ENCODE results near the gene SLC24A3. TPM values are rescaled to one million over a fixed set of nuclear protein-coding genes. Genes with fewer than 3 reads are reported as not detected.

SLC24A3 gene
- polyA plus RNA-seq, 1 donor: 4.0 TPM

DNA sequence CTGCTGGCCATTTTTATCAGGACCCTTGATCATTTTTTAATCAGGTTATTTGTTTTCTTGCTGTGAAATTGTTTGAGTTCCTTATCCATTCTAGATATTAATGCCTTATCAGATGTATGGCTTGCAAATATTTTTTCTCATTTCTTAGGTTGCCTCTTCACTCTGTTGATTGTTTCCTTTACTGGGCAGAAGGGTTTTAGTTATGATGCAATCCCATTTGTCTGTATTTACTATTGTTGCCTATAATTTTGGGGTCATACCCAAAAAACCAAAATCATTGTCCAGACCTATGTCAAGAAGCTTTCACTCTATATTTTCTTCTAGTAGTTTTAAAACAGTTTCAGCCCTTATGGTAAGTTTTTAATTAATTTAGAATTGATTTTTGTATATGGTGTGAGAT, 172.5 kb downstream of the SLC24A3 start:
- DNase-seq: no peak

DNA sequence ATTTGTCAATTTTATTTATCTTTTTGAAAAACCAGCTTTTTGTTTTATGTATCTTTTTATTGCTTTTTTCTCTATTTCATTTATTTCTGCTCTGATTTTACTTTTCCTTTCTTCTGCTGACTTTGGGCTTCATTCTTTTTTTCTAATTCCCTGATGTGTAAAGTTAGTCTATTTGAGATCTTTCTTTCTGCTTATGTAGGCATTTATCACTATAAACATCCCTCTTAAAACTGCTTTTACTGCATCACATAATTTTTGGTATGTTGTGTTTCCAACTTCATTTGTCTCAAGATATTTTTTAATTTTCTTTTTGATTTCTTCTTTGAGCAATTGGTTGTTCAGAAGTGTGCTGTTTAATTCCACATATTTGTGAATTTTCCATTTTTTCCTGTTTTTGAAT, 174.8 kb downstream of the SLC24A3 start:
- no peak for DNase-seq

DNA sequence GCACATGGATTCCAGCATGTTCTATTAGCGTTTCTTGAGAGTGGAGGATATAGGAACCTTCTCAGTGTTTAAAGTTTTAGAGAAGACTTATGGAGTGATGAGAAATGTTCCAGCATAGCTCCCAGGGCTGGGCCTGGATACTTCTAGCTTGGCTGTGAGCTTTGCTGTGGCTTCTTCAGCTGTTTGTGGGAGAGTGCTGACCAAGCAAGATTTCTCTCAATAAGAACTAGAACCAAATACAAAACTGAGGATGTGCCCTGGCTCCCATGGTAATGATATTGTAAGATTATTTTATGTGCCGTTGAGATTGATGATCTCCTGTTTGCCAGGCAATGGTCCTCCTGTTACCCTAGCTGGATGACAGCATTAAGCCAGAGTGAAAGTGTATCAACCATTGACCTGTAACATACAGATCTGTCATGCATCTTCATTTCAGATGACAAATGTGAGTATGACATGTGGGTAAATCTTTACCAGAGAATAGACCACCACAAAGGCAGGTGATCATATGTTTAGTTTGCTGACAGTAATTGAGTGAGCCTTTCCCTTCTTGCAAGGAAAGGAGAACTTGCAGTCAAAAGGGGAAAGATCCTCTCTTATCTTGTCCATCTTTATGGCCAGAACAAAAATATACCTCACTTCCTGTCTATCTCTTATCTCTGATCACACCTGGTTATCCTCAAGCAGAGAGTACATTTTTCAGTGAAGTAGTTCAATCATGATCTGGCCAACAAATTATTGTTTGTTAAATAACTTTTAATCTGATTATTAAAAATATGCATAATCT, 180.1 kb downstream of the SLC24A3 start:
- DNase-seq: no peak

DNA sequence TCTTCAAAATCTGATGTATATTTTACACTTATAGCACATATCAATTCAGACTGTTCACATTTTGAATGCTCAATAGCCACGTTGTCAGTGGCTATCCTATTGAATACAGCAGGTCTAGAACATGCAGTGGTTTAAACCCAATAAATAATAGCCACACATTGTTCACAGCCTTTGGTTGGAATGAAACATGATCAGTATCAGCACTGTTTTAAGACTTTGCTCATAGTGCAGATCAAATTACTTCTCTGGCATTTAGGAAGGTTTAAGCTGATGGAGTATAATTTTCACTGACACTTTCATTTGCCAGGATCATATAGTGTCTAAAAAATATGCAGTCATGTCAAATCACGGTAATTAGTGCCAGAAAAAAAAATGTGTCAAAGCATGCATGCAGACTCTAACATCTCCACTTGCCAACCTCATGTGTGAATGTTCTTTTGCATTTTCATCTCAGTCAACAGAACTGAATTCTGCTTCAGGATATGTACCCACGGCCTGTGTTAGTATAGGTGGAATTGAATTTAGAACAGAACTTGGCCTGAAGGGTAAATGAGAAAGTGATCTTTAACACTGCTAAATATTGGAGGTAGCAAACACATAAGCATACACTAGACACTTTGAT, 184.1 kb downstream of the SLC24A3 start:
- DNase-seq: no peak

DNA sequence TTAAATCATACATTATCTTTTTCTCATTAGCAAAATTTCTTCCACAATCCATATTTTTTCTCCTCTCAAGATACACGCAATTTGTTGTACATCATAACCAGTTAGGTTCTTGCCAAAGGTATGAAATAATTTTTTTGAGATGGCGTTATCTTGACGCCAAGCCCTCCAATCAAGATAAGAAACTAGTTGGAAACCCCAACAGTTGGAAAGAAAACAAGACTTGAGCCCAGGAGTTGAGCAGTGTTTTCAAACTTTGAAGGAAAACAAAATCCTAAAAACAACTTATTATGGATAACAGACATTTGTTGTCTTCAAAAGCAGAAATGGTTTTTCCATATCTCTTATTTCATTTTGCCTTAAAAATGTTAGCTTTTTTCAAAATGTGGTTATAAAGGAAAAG, 184.8 kb downstream of the SLC24A3 start:
- DNase-seq: no peak

DNA sequence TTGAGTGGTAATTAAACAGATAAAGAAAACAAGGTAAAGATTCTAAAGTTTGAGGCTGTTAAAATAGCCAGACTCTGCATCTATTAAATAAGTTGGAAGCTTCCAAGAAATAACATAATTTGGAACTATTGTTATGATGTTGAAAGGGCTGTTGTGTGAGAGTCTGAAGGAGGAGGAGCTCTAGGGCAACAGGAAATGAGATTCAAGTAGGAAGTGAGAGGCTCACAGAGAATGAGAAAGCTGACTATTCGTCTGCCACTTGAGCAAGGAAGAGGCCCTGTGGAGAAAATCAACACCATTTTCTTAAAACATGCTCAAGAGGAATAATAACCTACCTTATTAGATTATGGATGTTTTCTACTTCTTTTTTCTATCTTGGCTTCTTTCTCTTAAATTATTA, 185.2 kb downstream of the SLC24A3 start:
- no peak for DNase-seq

DNA sequence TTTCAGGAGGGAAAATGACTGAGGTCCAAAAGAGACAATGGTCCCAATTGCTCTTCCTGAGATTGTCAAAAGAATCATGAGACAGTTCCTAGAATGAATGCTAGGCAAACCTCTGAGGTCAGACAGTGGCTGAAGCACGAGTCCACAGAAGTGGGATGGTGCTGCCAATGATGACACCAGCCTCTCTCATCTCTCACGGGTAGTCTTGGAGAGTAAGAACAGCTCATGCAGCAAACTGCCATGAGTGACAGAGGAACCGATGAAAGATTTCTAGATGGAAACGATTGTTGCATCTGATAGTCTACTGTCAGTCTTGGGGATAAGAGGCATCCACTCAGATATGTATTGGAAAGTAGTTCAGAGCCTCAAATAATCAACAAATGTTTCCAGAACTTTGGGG, 188.7 kb downstream of the SLC24A3 start:
- no peak for DNase-seq

DNA sequence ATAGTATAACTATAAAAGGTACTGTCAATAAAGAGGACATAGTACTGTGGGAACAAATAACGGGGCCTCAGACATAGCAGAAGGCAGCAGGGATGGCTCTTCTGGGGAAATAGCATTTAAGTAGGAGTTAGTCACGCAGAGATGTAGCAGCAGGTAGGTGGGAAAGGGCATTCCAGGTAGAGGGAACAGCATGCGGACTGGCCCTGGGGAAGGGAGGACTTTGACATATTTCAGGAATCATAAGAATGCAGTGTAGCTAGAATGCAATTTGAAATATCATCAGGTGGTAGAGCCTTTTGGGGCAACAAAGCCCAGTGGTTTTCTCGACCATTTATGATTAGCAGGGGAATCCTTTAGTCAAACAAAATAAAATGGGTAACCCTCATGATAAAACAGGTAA, 191.1 kb downstream of the SLC24A3 start:
- DNase-seq: no peak

DNA sequence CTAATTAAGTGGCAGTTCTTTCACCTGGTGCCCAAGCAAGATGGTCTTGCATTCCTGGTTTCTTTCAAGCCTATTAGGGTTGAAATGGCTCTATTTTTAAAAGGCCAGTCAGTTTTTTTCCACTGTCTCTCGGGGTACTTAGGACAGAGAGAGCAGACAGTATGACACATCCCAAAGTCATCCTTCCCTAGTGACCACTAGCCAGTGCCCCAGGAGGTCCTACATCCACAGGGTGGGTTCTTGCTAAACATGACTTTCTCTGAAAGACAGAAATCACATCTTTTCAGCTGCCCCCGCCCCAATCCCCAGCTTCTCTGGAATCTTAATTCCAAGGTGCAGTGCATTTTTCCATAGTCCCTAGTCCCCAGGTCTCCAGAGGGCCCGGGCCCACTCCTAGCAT, 192.4 kb downstream of the SLC24A3 start:
- no peak for DNase-seq

DNA sequence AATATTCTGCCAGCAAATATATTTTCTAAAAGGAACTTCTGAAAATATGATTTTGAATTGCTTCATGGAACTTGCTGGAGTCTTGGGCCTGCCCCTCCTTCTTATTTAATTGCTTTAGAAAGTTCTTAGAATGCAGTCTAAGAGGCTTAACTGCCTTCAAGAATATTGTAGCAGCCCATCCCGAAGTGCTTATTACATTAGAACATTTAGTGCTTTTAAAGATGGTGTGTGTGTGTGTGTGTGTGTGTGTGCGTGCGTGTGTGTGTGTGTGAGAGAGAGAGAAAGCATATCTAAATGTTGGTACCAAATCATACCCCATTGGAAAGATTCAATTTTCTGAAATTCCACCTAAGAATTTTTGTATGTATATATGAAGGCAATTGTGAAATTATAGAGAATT, 193.5 kb downstream of the SLC24A3 start:
- DNase-seq: no peak

DNA sequence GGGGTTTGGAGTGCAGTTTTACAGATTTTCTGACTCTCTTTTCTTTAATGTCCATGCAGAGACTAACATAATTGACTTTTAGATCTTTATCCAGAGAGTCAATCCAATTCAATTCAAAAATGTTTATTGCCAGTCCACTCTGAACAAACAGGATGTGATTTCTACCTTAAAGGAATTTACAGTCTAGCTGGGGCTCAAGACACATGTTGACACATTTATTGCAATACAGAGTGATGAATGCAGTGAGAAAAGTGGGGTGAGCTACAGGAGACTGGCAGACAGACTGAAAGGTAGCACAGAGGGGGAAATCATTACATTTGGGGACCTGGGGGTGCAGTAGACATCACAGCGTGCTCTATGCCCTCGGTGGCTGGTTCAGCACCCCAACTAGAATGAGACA, 193.9 kb downstream of the SLC24A3 start:
- no peak for DNase-seq

DNA sequence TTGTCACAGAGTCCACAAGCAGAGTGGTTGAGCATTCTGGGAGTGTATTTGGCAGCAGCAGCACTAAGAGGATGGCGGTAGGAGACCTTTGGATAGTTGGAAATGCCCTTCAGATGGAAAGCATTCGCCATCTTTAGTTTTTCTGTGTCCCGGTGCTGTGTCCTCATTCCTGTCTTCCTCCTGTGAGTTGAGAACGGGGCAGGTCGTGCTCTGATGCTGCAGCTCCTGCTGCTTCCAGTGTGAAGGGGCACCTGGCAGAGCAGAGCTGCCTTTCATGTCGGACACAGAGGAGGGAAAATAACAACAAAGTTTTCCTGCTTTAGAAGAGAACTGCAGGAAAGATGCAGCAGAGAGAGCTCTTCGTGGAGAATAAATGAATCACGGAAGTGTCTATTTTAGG, 194.8 kb downstream of the SLC24A3 start:
- no peak for DNase-seq

DNA sequence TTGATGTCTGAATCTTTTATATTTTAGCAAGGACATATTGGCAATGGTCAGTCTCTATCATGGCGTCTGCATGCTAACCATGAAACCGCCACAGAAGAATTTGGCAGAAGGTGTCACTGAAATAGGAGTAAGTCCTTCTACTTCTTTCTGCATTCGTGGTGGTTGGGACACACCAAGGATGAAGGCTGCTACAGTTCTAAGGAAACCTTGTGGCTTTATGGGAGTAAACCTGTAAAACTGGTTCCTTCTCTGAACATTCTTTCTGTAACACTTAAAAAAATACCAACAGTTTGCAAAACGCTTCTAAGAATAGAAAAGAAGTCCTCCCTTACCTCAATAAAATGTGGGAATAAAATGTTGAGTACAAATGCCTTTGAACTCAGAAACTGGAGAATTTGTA, 195.3 kb downstream of the SLC24A3 start:
- DNase-seq: peak; percentile 36

DNA sequence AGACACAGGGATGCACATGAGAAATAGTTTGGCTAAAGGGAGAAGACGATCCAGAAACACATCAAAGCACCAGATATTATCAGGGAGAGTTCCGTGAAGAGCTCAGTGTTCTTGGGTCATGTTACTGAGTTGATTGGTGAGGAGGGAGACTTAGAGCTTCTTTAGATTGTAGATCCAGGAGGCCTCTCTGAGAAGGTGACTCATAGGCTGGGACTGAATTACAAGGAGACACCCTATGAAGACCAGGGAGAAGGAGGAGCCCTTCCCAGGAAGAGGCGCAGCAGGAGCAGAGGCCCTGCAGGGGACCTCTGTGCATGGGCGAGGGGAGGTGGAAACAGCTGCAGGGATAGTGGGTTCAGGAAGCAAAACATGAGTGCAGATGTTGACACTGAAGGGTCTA, 196.5 kb downstream of the SLC24A3 start:
- DNase-seq: no peak

DNA sequence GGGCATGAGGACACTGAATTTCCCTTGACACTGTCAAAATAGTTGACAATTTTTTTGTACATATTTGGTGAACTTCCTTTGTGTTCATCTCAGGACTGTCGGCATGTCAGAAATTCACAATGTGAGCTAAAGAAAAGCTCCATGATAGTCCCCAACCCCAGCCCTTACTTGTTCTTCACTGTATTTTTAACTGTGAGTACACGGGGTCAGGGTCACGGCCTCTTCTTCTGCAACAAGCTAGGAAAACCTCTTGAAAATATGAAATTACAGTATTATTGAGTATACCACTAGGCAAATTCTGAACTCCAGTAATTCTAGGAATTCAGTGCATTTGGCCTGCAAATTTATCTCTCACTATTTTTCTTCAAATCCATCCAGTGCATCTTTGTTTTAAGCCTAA, 199.4 kb downstream of the SLC24A3 start:
- no peak for DNase-seq

DNA sequence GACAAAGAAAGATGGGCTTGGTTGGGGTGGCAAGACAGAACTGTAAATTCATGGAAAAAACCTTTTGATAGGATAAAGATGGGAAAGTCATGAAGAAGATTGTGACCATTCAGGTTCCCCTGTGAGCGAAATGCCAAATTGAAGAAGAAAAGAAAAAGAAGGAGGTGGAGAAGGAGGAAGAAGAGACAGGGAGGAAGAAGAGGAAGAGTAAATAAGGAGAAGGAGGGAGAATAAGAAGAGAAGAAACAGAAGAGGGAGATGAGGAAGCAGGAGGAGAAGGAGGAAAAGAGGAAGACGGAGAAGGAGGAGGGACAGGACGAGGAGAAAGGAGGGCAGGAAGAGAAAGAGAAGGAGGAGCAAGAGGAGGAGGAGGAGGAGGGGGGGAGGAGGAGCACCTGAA, 199.8 kb downstream of the SLC24A3 start:
- DNase-seq: no peak

DNA sequence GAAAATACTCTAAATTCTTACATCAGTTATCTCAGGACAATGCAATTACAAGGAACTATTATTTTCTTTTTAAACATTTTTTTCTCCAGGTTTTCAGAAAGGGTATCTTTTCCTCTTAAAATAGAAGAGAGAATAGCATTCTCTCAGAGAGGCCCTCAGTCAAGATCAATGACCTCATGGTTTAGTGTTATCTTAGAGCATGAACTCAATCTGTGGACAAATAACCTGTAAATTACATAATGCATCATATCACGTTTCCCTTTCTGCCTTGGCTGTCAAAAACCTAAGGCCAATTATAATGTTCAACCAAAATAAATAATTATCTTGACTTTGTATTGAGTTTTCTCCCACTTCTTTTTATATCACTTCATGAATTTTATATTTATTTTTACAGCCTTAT, 202.2 kb downstream of the SLC24A3 start:
- no peak for DNase-seq

DNA sequence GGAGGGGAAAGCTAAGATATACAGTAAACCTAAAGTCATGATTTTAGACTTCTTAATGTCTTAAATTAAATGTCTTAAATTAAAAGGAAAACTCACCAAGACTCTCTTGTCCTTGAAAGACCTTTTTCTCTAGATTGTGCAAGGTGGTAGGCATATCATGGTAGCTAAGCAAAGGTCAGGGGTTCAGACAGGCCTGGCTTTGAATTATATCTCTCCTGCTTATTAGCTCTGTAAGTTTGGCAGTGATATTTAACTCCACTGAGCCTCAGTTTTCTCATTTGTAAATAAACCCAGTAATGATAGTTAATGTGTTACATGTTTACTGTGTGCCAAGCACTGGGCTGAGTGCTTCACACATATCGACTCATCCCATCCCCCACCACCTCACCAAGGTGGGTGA, 203.3 kb downstream of the SLC24A3 start:
- DNase-seq: no peak

DNA sequence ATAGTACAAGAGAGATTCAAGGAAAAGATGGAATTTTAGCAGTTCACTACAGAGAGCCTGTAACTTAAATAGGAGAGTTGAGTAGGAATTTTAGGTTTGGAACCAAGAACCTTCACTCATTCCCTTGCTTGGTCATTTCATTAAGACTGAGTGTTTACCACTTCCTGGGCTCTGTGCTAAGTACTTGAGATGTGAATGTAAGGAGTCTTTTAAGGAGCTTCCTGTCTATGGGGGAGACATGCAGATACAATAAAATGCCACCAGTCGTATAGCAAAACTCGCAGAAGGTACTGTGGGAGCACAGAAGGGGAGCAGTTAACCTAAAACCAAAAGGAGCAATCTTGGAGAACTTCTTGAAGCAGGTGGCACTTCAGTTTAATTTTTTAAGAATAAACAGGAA, 204.2 kb downstream of the SLC24A3 start:
- no peak for DNase-seq

DNA sequence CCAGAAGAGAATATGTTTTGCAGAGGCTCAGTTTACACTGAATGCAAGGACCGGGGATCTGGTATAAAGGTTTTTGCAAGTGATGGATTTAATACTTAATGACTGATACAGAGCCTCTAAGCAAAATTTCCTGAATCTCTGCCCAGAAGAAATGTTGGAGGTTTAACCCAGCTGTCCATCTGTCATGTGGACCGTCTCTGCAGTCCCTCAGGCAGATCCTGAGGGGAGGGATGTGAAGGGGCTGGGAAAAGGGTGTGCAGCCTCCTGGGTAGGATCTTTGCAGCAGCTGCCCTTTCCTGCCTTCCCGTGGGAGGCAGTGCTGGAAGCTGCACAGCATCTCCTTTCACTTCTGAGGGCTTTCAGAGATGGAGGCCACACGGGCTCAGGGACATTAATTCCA, 207.0 kb downstream of the SLC24A3 start:
- DNase-seq: no peak

DNA sequence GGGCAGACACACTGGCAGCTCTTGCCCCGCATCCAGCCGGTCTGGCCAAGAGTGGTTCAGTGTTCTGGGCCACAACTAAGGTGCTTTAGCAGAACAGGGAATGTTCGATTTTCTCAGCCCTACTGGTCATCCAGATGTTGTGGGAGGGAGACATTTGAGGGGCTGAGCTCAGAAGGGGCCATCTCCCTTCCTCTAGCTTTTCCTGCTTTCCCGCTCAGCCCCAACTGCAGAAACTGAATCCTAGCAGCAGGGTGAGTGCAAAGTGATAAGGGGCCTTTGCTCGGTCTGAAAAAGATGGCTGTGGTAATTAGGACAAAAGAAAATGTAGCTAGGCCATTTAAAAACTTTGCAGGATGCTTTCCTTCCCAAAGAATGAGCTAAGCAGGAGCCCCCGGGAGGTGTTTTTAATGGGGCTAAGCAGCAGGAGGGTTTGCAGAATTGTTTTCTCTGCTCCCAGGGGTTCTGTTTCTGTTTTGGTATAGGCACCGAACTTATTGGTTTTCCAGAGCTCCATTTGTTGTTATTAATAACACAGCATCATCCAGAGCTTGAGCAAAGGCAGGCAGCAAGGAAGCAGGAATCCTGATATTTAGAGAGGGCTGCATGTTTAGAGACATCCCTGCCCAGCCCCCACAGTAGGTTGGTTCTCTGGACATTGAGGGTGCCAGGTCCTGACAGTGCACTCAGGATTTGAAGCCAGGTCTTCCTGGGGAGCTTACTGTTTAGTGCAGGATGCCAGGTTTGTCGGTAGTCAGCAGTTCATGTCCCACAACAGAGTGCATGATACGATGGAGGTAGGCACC, 210.9 kb downstream of the SLC24A3 start:
- DNase-seq: no peak

DNA sequence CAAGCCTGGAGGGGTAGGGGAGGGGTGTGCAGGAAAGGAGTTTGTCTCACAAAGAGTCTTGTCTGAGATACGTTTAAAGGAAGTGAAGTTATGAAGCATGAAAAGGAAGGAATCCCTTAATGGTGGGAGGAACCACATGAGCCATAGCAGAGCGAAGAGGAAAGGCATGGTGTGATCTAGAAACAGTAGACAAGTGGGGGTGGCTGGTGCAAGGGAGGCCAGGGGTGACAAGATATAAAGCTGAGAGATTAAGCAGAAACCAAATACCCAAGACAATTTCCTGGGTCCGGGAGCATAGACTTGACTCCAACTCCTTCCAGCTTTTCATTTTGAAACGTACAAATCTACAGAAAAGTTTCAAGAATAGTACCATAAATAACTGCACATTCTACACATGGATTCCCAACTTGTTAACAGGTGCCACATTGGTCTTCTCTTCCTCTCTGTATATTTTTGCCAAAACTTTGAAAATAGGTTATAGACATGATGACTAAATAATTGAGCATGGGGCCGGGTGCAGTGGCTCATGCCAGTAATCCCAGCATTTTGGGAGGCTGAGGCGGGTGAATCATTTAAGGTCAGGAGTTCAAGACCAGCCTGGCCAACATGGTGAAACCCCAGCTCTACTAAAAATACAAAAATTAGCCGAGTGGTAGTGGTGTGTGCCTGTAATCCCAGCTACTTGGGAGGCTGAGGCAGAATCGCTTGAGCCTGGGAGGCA, 211.6 kb downstream of the SLC24A3 start:
- no peak for DNase-seq

DNA sequence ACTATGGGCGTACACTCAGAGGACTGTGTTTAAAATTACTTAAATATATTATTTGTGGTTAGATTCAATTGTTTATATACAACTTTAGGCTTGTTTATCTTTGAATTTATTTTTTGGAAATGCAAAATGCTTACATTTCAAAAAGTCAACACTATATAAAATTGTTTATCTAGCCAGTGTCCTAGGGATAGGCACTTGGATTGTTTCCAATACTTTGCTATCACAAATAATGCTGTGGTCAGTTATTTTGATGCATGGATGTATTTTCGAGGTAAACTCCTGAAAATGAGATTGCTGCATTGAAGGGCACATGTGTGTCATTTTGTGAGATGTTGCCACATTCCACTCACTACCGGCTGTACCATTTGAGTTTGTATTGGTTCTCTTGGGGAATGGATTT, 213.9 kb downstream of the SLC24A3 start:
- DNase-seq: no peak
